GM23338 (cell line): ENCODE measurements around the gene DNAJC22. TPM values are rescaled to one million over a fixed set of nuclear protein-coding genes. Genes with fewer than 3 reads are reported as not detected.

Source experiments
- CREB1 ChIP-seq: fragments of 250-450 bp; sonication (Bioruptor Pico); IDR thresholded peaks from 2 replicates; pipeline ENCODE4 v1.5.0; 2020; ENCODE audit warnings: low read depth, mild to moderate bottlenecking, moderate library complexity
- EZH2 ChIP-seq: fragments of 200-600 bp; sonication (generic); IDR thresholded peaks from one replicate; pipeline ENCODE4 v1.8.0; 2017; ENCODE audit warnings: antibody characterized with exemption, mild to moderate bottlenecking, low read depth; ENCODE audit not compliant: unreplicated experiment
- POLR2AphosphoS5 ChIP-seq: IDR thresholded peaks from 2 replicates; pipeline ENCODE4 v1.6.1; 2016; ENCODE audit warnings: antibody characterized with exemption, low read depth
- STAT1 ChIP-seq: IDR thresholded peaks from one replicate; pipeline ENCODE4 v1.6.1; 2016; ENCODE audit warnings: antibody characterized with exemption; ENCODE audit not compliant: unreplicated experiment
- ZNF114 ChIP-seq: fragments of 250-450 bp; sonication (Bioruptor Pico); IDR thresholded peaks from 2 replicates; pipeline ENCODE4 v1.5.0; 2020; ENCODE audit warnings: mild to moderate bottlenecking, moderate library complexity
- polyA plus RNA-seq: library from polyadenylated mRNA; unstranded; fragments of >200 nt; fragmentation: Nextera tagmentation; extraction: Ambion mirVana; gene quantifications from 2 replicates; pipeline ENCODE4 v1.2.1, GENCODE V29; 2016
- total RNA-seq: library from RNA; depleted of rRNA; stranded (reverse); fragments of >200 nt; shearing (Covaris generic); gene quantifications from 2 replicates; pipeline ENCODE4 v1.2.3, GENCODE V29; 2014
- TF ChIP-seq, protein P1 (sequence below): fragments of 250-450 bp; sonication (Bioruptor Pico); IDR thresholded peaks from 2 replicates; pipeline ENCODE4 v1.5.0; 2020; ENCODE audit warnings: mild to moderate bottlenecking, moderate library complexity
- TF ChIP-seq, protein P2 (sequence below): IDR thresholded peaks from one replicate; pipeline ENCODE4 v1.6.1; 2018; ENCODE audit warnings: antibody characterized with exemption; ENCODE audit not compliant: unreplicated experiment
- TF ChIP-seq, protein P3 (sequence below), 2 experiments: fragments of 200-600 bp in 1 of 2; sonication (generic) in 1 of 2; conservative IDR thresholded peaks; 2 replicates each; pipeline versions ENCODE4 v1.5.1 to v1.6.1; 2016 to 2017; ENCODE audit warnings: antibody characterized with exemption in 2 of 2, low read depth in 2 of 2, mild to moderate bottlenecking in 2 of 2, moderate library complexity in 1 of 2

DNAJC22 gene
- total and polyA plus RNA-seq, 2 experiments from 2014 or later, result 0.10 TPM; not detected in 1

DNA sequence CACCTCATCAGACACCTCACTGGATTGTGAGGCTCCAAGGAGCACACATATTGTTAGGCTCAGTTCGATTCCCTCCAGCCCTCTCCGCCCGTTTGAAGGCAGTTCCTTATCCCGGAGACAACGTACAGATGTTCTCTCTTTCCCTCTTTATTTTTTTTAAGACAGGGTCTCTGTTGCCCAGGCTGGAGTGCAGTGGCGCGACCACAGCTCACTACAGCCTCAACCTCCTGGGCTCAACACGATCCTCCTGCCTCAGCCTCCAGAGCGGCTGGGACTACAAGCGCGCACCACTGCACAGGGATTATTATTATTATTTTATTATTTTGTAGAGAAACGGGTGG is 24.4 kb upstream of the DNAJC22 start (continued):
- TF ChIP-seq, protein P1, sequence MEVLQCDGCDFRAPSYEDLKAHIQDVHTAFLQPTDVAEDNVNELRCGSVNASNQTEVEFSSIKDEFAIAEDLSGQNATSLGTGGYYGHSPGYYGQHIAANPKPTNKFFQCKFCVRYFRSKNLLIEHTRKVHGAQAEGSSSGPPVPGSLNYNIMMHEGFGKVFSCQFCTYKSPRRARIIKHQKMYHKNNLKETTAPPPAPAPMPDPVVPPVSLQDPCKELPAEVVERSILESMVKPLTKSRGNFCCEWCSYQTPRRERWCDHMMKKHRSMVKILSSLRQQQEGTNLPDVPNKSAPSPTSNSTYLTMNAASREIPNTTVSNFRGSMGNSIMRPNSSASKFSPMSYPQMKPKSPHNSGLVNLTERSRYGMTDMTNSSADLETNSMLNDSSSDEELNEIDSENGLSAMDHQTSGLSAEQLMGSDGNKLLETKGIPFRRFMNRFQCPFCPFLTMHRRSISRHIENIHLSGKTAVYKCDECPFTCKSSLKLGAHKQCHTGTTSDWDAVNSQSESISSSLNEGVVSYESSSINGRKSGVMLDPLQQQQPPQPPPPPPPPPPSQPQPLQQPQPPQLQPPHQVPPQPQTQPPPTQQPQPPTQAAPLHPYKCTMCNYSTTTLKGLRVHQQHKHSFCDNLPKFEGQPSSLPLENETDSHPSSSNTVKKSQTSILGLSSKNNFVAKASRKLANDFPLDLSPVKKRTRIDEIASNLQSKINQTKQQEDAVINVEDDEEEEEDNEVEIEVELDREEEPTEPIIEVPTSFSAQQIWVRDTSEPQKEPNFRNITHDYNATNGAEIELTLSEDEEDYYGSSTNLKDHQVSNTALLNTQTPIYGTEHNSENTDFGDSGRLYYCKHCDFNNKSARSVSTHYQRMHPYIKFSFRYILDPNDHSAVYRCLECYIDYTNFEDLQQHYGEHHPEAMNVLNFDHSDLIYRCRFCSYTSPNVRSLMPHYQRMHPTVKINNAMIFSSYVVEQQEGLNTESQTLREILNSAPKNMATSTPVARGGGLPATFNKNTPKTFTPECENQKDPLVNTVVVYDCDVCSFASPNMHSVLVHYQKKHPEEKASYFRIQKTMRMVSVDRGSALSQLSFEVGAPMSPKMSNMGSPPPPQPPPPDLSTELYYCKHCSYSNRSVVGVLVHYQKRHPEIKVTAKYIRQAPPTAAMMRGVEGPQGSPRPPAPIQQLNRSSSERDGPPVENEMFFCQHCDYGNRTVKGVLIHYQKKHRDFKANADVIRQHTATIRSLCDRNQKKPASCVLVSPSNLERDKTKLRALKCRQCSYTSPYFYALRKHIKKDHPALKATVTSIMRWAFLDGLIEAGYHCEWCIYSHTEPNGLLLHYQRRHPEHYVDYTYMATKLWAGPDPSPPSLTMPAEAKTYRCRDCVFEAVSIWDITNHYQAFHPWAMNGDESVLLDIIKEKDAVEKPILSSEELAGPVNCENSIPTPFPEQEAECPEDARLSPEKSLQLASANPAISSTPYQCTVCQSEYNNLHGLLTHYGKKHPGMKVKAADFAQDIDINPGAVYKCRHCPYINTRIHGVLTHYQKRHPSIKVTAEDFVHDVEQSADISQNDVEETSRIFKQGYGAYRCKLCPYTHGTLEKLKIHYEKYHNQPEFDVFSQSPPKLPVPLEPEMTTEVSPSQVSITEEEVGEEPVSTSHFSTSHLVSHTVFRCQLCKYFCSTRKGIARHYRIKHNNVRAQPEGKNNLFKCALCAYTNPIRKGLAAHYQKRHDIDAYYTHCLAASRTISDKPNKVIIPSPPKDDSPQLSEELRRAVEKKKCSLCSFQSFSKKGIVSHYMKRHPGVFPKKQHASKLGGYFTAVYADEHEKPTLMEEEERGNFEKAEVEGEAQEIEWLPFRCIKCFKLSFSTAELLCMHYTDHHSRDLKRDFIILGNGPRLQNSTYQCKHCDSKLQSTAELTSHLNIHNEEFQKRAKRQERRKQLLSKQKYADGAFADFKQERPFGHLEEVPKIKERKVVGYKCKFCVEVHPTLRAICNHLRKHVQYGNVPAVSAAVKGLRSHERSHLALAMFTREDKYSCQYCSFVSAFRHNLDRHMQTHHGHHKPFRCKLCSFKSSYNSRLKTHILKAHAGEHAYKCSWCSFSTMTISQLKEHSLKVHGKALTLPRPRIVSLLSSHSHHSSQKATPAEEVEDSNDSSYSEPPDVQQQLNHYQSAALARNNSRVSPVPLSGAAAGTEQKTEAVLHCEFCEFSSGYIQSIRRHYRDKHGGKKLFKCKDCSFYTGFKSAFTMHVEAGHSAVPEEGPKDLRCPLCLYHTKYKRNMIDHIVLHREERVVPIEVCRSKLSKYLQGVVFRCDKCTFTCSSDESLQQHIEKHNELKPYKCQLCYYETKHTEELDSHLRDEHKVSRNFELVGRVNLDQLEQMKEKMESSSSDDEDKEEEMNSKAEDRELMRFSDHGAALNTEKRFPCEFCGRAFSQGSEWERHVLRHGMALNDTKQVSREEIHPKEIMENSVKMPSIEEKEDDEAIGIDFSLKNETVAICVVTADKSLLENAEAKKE, result no peak
- TF ChIP-seq, protein P2, sequence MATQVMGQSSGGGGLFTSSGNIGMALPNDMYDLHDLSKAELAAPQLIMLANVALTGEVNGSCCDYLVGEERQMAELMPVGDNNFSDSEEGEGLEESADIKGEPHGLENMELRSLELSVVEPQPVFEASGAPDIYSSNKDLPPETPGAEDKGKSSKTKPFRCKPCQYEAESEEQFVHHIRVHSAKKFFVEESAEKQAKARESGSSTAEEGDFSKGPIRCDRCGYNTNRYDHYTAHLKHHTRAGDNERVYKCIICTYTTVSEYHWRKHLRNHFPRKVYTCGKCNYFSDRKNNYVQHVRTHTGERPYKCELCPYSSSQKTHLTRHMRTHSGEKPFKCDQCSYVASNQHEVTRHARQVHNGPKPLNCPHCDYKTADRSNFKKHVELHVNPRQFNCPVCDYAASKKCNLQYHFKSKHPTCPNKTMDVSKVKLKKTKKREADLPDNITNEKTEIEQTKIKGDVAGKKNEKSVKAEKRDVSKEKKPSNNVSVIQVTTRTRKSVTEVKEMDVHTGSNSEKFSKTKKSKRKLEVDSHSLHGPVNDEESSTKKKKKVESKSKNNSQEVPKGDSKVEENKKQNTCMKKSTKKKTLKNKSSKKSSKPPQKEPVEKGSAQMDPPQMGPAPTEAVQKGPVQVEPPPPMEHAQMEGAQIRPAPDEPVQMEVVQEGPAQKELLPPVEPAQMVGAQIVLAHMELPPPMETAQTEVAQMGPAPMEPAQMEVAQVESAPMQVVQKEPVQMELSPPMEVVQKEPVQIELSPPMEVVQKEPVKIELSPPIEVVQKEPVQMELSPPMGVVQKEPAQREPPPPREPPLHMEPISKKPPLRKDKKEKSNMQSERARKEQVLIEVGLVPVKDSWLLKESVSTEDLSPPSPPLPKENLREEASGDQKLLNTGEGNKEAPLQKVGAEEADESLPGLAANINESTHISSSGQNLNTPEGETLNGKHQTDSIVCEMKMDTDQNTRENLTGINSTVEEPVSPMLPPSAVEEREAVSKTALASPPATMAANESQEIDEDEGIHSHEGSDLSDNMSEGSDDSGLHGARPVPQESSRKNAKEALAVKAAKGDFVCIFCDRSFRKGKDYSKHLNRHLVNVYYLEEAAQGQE, result no peak
- TF ChIP-seq, protein P3, sequence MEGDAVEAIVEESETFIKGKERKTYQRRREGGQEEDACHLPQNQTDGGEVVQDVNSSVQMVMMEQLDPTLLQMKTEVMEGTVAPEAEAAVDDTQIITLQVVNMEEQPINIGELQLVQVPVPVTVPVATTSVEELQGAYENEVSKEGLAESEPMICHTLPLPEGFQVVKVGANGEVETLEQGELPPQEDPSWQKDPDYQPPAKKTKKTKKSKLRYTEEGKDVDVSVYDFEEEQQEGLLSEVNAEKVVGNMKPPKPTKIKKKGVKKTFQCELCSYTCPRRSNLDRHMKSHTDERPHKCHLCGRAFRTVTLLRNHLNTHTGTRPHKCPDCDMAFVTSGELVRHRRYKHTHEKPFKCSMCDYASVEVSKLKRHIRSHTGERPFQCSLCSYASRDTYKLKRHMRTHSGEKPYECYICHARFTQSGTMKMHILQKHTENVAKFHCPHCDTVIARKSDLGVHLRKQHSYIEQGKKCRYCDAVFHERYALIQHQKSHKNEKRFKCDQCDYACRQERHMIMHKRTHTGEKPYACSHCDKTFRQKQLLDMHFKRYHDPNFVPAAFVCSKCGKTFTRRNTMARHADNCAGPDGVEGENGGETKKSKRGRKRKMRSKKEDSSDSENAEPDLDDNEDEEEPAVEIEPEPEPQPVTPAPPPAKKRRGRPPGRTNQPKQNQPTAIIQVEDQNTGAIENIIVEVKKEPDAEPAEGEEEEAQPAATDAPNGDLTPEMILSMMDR (conservative IDR thresholded peaks at IDR 0.05; ENCODE audit: low read depth in 2 of 2), result no peak
- TF ChIP-seq ZNF114 (CRISPR knock-in tag) (no peak), STAT1 (no peak), POLR2AphosphoS5 (no peak), EZH2 (no peak), CREB1 (no peak)
